Small intestine (tissue), 16 donors: Measurements from ENCODE around the gene ZNF454. TPM values are rescaled to one million over a fixed set of nuclear protein-coding genes. Genes with fewer than 3 reads are reported as not detected.
A peak's percentile ranks its signal among the peaks of the same experiment; 100 is the strongest.

Source experiments
- DNase-seq, 2 donors: peaks; one replicate each; pipeline versions ENCODE4 v3.0.0 to v3.0.0-alpha.2; 2013
- FAIRE-seq: peaks from 2 replicates; lab custom pipeline; 2012; peaks lifted over from hg19 to GRCh38; lab: Jason Lieb, UNC
- H3K27ac ChIP-seq, 3 donors: one replicate each; pipeline ENCODE4 v1.5.1; 2013; ENCODE audit warnings: low read length in 2 of 3, mild to moderate bottlenecking in 2 of 3, control low read depth in 1 of 3, inconsistent platforms in 1 of 3, low read depth in 1 of 3, moderate library complexity in 1 of 3
- H3K27me3 ChIP-seq, 3 donors: one replicate each; pipeline ENCODE4 v1.6.1; 2013; ENCODE audit warnings: low read length in 3 of 3, inconsistent platforms in 1 of 3; ENCODE audit not compliant: control insufficient read depth in 3 of 3, insufficient read depth in 3 of 3
- H3K36me3 ChIP-seq, 3 donors: one replicate each; pipeline ENCODE4 v1.6.1; 2013; ENCODE audit warnings: low read length in 3 of 3, inconsistent platforms in 1 of 3, low read depth in 1 of 3, mild to moderate bottlenecking in 1 of 3, moderate library complexity in 1 of 3; ENCODE audit not compliant: control insufficient read depth in 3 of 3, insufficient read depth in 2 of 3
- H3K4me1 ChIP-seq, 3 donors: one replicate each; pipeline ENCODE4 v1.6.1; 2013; ENCODE audit warnings: low read length in 2 of 3, inconsistent platforms in 1 of 3, low read depth in 1 of 3, mild to moderate bottlenecking in 1 of 3, moderate library complexity in 1 of 3; ENCODE audit not compliant: control insufficient read depth in 3 of 3, insufficient read depth in 2 of 3
- H3K4me3 ChIP-seq, 3 donors: one replicate each; pipeline ENCODE4 v1.5.1; 2013; ENCODE audit warnings: low read length in 3 of 3, control low read depth in 1 of 3, inconsistent platforms in 1 of 3, low read depth in 1 of 3, mild to moderate bottlenecking in 1 of 3, moderate library complexity in 1 of 3
- H3K9me3 ChIP-seq, 2 donors: one replicate each; pipeline ENCODE4 v1.6.1; 2013; ENCODE audit warnings: low read depth in 1 of 2, low read length in 1 of 2; ENCODE audit not compliant: control insufficient read depth in 2 of 2, insufficient read depth in 1 of 2
- WGBS, 3 donors: extraction: QIAGEN DNeasy Blood & Tissue Kit; methylation state at CpG; one replicate each; pipeline ENCODE4 v1.1.7; 2013; 5-methylcytosine and 5-hydroxymethylcytosine counted together
- long read RNA-seq, 10 donors: transcript quantifications; one replicate each; lab custom pipeline, GENCODE V29; 2026
- polyA plus RNA-seq, 4 donors: library from polyadenylated mRNA; stranded (reverse) in 3 of 4; unstranded in 1 of 4; fragments of 200-250 nt in 3 of 4; fragments of 120-200 nt in 1 of 4; gene quantifications; one replicate each; pipeline versions ENCODE4 v1.2.1 to v1.2.3, GENCODE V29; 2013
- donor health status: healthy with polysubstance abuse.
- donor health status: control.
- donor health status: control.
- donor health status: Bipolar disorder and iron deficiency.
- donor health status: healthy.

ZNF454 gene
- 1 to 10 TPM in 1 of 4 donors, under 1 TPM in 2, not detected in 1; 0.54 to 3.1 (median 0.97) TPM for polyA plus RNA-seq
- long read RNA-seq, donor 1 = 0 reads
- long read RNA-seq, donor 2, partial matches to known transcripts = 0 of 1 reads
- long read RNA-seq, donor 2, other reads (novel, unspliced or antisense) = 0 of 1 reads
- long read RNA-seq, donor 3, partial matches to known transcripts = 0 of 1 reads
- long read RNA-seq, donor 3, other reads (novel, unspliced or antisense) = 0 of 1 reads
- long read RNA-seq, donor 4 = 0 reads
- long read RNA-seq, donor 5 = 0 reads
- long read RNA-seq, donor 6, partial matches to known transcripts = 0 of 1 reads
- long read RNA-seq, donor 6, other reads (novel, unspliced or antisense) = 0 of 1 reads
- long read RNA-seq, donor 7 = 0 reads
- long read RNA-seq, donor 8 = 0 reads
- long read RNA-seq, donor 9 = 0 reads
- long read RNA-seq, donor 10 = 0 reads

DNA sequence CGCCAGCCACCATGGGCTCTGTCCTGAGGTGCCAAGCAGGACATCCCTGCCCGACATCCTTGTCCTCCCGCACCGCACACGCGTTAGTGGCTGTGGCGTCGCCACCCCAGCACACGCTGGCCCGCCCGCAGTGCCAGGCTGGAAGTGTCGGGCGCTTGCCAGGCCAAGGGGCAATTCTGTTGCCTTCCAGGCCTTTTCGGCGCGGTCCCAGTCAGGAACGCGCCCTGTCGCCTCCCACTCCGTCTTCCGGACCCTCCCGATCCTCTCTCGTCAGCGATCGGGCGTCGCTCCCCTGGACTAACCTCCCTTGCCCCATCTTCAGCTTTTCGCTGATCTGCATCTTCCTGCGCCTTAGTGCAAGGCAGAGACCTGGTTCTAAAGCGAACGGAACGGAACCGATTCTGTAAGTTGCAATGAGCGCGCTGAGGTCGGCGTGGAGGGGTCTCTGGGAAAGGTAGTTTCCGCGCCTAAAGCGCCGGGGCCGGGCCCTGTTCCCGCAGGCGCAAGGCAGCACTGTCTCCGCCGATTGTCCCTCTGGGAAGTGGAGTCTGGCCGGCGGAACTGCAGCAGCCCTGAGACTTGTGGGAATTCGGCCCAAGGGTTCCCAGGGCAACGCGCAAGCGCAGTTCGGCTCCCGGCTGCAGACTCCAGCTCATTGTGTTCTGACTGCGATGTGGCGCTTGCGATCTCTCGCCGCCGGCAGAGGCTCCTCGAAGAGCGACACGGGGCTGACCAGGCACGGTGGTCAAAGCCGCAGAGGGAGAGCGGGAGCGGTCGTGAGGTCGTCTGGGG, at the start of gene ZNF454:
ZNF454 (plus strand) TSS at position 630 of the 792 bp plus-strand sequence. CDS start 1,594 bp downstream, outside the sequence.
- WGBS, 3 donors = 6 to 14% (median 9%) methylated on average over 69 of the region's 69 CpGs
- Histone ChIP-seq H3K27ac (peak within 1 kb of the TSS in 2 of 3 donors; percentile 63 to 79), H3K4me3 (peak within 1 kb of the TSS; percentile 35 to 68 (median 45)), H3K27me3 (no peaks in the 10 kb centered on the region), H3K4me1 (peaks cover 0 to 4% (median 0%) of the 10 kb centered on the region in 3 donors), H3K36me3 (peaks cover 0 to under 1% (median 0%) of the 10 kb centered on the region in 3 donors), H3K9me3 (peaks cover 5 to 74% of the 10 kb centered on the region in 2 donors)
- FAIRE-seq (no peak), DNase-seq (peak; percentile 85 to 97)

DNA sequence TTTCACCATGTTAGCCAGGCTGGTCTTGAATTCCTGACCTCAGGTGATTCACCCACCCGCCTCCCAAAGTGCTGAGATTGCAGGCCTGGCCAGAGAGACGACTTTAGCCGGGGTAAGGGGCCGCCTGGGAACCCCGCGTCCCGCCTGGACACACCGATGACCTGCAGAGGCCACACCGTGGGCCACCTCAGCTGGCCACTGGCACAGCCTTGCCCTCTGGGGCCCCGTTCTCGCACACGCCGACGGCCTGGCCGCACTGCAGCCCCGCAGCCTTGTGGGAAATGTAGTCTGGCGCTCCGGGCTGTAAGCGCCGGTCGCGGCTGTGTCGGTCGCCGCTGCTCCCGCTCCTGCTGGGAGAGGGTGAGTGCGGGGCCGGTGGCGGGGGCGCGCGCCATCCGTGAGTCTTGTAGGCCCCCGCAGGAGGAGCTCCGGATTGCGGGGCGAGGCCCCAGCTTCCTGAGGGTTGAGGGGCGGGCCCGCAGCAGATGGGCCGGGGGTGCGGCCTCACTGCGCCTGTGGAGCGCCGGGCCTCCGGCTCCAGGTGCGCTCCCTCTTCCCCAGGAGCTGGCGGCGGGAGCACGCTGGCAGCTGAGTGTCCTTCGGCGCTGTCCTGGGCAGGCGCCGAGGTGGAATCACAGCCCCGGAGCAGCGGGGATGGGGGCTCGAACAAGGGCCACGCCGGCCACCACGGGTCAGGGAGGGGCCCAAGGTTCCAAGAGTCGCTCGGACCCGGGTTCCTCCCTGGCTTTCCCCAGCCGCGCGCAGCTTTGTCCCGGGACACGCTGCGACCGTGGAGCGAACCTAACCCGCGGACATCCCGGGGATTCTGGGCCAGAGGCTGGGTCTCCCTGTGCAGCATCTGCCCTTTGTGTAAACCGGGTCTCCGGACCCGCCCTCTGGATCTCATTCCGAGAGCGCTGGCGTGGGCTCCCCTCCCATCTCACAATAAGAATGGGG, 45.1 kb upstream of the ZNF454 start, which contains the start of gene ZFP2:
ZFP2 (plus strand) TSS at position 299 of the 957 bp plus-strand sequence. CDS start 35,401 bp downstream, outside the sequence.
- H3K27ac ChIP-seq = peak within 1 kb of the TSS; percentile 30 to 69 (median 39)
- WGBS, 3 donors = 2 to 6% (median 3%) methylated on average over 70 to 79 of the region's 79 CpGs

DNA sequence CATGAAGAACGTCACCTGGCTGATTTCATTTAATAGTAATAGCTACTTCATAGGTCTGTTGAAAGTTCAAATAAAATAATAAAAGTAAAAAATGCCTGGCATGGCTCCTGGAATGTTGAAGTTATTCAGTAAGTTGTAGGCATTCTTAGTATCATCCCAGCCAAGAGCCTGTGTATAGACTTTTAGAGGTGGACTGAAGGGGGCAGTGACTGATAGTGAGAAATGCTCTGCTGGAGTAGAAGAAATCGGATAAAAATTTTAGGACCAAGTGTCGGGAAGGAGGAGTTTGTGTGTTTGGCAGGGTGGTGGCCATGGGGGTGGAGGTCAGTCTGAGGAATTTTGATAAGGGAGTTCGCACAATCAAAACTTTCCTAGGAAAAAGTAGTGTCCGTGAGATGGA, 41.7 kb upstream of the ZNF454 start:
- Histone ChIP-seq H3K36me3 (no peaks in the 10 kb centered on the region), H3K9me3 (peaks cover 1 to 15% of the 10 kb centered on the region in 2 donors), H3K4me1 (no peaks in the 10 kb centered on the region), H3K27ac (no peak overlapping the region), H3K4me3 (no peak overlapping the region), H3K27me3 (no peaks in the 10 kb centered on the region)
- WGBS, 3 donors = 84 to 92% (median 87%) methylated on average over 5 of the region's 5 CpGs
- FAIRE-seq = no peak
- DNase-seq = no peak

More for the DNA sequence above, 45.1 kb upstream of the ZNF454 start, which contains the start of gene ZFP2:
- Histone ChIP-seq H3K27me3 (no peaks in the 10 kb centered on the region), H3K9me3 (peaks cover 0 to 4% of the 10 kb centered on the region in 2 donors), H3K36me3 (no peaks in the 10 kb centered on the region), H3K4me3 (peak within 1 kb of the TSS; percentile 78 to 96 (median 80)), H3K4me1 (no peaks in the 10 kb centered on the region)
- DNase-seq = peak; percentile 62 to 89
- no peak for FAIRE-seq

DNA sequence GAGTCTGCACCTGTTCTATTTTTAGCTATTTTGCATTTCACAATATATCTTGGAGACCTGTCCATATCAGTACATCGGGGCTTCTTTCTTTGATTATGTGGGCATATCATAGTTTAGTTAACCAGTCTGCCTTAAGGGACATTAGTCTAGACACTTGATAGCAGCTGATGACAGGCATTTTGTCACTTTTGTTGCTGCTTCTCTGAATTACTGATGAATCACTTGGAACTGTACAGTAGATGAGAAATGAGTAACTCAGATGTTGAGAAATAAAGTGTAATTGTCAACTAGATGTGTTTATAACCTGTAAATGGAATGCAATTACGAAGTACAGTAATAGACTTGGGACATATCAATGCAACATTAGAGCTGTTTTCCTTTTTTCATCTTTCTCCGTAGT, 38.1 kb upstream of the ZNF454 start:
- Histone ChIP-seq H3K4me3 (no peak overlapping the region), H3K27me3 (no peaks in the 10 kb centered on the region), H3K27ac (no peak overlapping the region), H3K4me1 (no peaks in the 10 kb centered on the region), H3K9me3 (peaks cover 3 to 26% of the 10 kb centered on the region in 2 donors), H3K36me3 (peaks cover 0 to 5% (median 3%) of the 10 kb centered on the region in 3 donors)
- 64 to 94% (median 76%) methylated on average over 3 of the region's 3 CpGs for WGBS, 3 donors
- FAIRE-seq (no peak), DNase-seq (no peak)

DNA sequence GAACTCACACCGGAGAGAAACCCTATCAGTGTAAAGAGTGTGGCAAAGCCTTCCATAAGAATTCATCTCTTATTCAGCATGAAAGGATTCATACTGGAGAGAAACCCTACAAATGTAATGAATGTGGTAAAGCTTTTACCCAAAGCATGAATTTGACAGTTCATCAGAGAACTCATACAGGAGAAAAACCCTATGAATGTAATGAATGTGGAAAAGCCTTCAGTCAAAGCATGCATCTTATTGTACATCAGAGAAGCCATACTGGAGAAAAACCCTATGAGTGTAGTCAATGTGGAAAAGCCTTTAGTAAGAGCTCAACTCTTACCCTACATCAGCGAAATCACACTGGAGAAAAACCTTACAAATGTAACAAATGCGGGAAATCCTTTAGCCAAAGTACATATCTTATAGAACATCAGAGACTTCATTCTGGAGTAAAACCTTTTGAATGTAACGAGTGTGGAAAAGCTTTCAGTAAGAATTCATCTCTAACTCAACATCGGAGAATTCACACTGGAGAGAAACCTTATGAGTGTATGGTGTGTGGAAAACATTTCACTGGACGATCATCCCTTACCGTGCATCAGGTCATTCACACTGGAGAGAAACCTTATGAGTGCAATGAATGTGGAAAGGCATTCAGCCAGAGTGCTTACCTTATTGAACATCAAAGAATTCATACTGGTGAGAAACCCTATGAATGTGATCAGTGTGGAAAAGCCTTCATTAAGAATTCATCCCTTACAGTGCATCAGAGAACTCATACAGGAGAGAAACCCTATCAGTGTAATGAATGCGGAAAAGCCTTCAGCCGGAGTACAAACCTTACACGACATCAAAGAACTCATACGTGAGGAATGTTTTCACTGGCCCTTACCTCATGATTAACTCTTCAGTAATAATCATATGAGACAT, 8.9 kb upstream of the ZNF454 start:
- peaks cover 12 to 75% of the 10 kb centered on the region in 2 donors for H3K9me3 ChIP-seq
- WGBS, 3 donors = 90 to 95% (median 94%) methylated on average over 11 of the region's 11 CpGs
- peaks cover 0 to 3% (median 0%) of the 10 kb centered on the region in 3 donors for H3K36me3 ChIP-seq
- no peak overlapping the region for H3K27ac ChIP-seq
- no peaks in the 10 kb centered on the region for H3K27me3 ChIP-seq
- FAIRE-seq (no peak), DNase-seq (no peak)
- no peaks in the 10 kb centered on the region for H3K4me1 ChIP-seq
- H3K4me3 ChIP-seq = no peak overlapping the region

DNA sequence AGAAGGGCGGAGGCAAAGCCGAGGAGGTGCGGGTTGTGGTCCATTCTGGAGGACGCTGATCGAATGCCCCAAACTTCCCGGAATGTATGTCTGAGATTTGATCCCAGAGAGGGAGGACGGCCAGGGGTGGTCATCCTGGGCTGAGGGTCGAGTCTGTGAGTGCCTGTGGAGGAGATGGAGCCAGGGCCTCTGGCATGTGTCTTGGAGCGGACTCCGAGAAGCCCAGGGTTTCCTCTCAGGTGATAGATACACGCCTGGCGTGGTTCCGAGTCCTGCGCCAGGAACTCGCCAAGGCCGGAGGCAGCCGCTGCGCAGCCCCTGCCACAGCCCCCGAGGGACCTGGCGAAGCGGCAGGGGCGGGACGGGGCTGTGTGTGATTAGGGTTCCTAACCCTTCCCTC, 363 bp downstream of the ZNF454 start:
- peak overlapping the region in 2 of 3 donors; percentile 45 to 63 for H3K27ac ChIP-seq
- H3K27me3 ChIP-seq = no peaks in the 10 kb centered on the region
- FAIRE-seq = no peak
- WGBS, 3 donors = 11 to 16% (median 15%) methylated on average over 21 to 23 of the region's 23 CpGs
- peaks cover 5 to 75% of the 10 kb centered on the region in 2 donors for H3K9me3 ChIP-seq
- H3K36me3 ChIP-seq = peaks cover 0 to 7% (median 0%) of the 10 kb centered on the region in 3 donors
- peaks cover 0 to 4% (median 0%) of the 10 kb centered on the region in 3 donors for H3K4me1 ChIP-seq
- peak overlapping the region in 2 of 3 donors; percentile 45 to 68 for H3K4me3 ChIP-seq
- peak in 1 of 2 donors; percentile 3 for DNase-seq
